ENCODE results near the gene MYG1. TPM values are rescaled to one million over a fixed set of nuclear protein-coding genes. Genes with fewer than 3 reads are reported as not detected.
A peak's percentile ranks its signal among the peaks of the same experiment; 100 is the strongest.

MYG1 gene
- polyA plus RNA-seq, 1 of the 3 experiments (the other 2 are of a cell fraction): 101 TPM

- CTCF ChIA-PET: interaction anchor here (0.6 to 19.2 kb wide), 19 partner anchors 8 to 226 kb away, joined by 3 to 363 read pairs (median 4); partner anchors contain the start of genes CSAD, ESPL1, SOAT2 and ZNF740
- Histone ChIP-seq H3K36me3 (replicated peaks in 1 of 2; ENCODE audit: control insufficient read depth in 1 of 2, insufficient read depth in 2 of 2, low read length in 1 of 2) (peaks cover 7 to 17% of the 10 kb centered on the region in 2 experiments), H3K27me3 (ENCODE audit: insufficient read depth) (no peaks in the 10 kb centered on the region), H4K20me1 (ENCODE audit: insufficient read depth) (no peaks in the 10 kb centered on the region), H3K4me2 (no peak overlapping the region), H3K9me2 (no peaks in the 10 kb centered on the region), H3K9ac (no peak overlapping the region), H3K27ac (ENCODE audit: low read depth in 2 of 2, low read length in 1 of 2) (no peak overlapping the region), H3F3A (replicated peaks; ENCODE audit: insufficient read depth) (peaks cover 20% of the 10 kb centered on the region), H2AFZ (ENCODE audit: low read depth) (no peak overlapping the region), H3K79me2 (ENCODE audit: insufficient read depth) (no peaks in the 10 kb centered on the region), H3K9me3 (no peaks in the 10 kb centered on the region), H3K4me3 (ENCODE audit: low read depth in 2 of 2, low read length in 1 of 2) (no peak overlapping the region; a peak in 1 of 4 replicates), H3K4me1 (ENCODE audit: control insufficient read depth in 1 of 2, insufficient read depth in 2 of 2, low read depth in 1 of 2, low read length in 1 of 2) (peaks cover 0 to 19% of the 10 kb centered on the region in 2 experiments; a peak in 2 of 4 replicates)
- TF ChIP-seq NFIC (IDR thresholded peaks at IDR 0.05; ENCODE audit: borderline replicate concordance) (no peak), GATA2 (CRISPR knock-in tag; IDR thresholded peaks at IDR 0.05) (no peak), SMC3 (IDR thresholded peaks at IDR 0.05; ENCODE audit: low read depth, low read length) (peak; percentile 90), TEAD4 (IDR thresholded peaks at IDR 0.05; ENCODE audit: borderline replicate concordance, insufficient read depth) (no peak), MXI1 (IDR thresholded peaks at IDR 0.05; ENCODE audit: low read depth, low read length) (no peak), MAX (IDR thresholded peaks at IDR 0.05; ENCODE audit: low read depth) (no peak), JUND (IDR thresholded peaks at IDR 0.05) (no peak), RAD21 (IDR thresholded peaks at IDR 0.05; ENCODE audit: low read length) (peak; percentile 82), RXRA (IDR thresholded peaks at IDR 0.05; ENCODE audit: borderline replicate concordance, low read depth) (no peak), TCF12 (IDR thresholded peaks at IDR 0.05) (no peak), FOXJ3 (CRISPR knock-in tag; IDR thresholded peaks at IDR 0.05) (no peak), CTCF (IDR thresholded peaks at IDR 0.05) (peak; percentile 73), PBX3 (IDR thresholded peaks at IDR 0.05) (no peak), IRF3 (IDR thresholded peaks at IDR 0.05; ENCODE audit: low read depth, low read length) (no peak), EZH2phosphoT487 (IDR thresholded peaks at IDR 0.05; ENCODE audit: borderline replicate concordance, low read depth) (no peak), POLR2AphosphoS5 (IDR thresholded peaks at IDR 0.05; ENCODE audit: low read depth, low read length) (no peak), MEF2A (IDR thresholded peaks at IDR 0.05; ENCODE audit: borderline replicate concordance, low read depth) (no peak), RCOR1 (IDR thresholded peaks at IDR 0.05; ENCODE audit: low read length) (no peak)
- peak; percentile 72 for DNase-seq
- POLR2A ChIA-PET: no interaction called here
- 77% methylated on average over 5 of the region's 11 CpGs for WGBS (ENCODE audit: low lambda C conversion rate)
Observed at GRCh38 chr12:53287741-53288216, 11.7 kb upstream of the MYG1 start.
